Choroid plexus epithelial cell (primary cell): ENCODE data around the gene THSD7A.

Source experiments
- DNase-seq: peaks from one replicate; pipeline ENCODE4 v3.0.0-alpha.2; 2010; ENCODE audit warnings: low read depth
- H3K4me3 ChIP-seq: 2 replicates; pipeline ENCODE4 v1.5.1; 2011; ENCODE audit warnings: low read depth, mild to moderate bottlenecking, control low read depth, low read length, moderate library complexity
- CTCF ChIP-seq: conservative IDR thresholded peaks from 2 replicates; pipeline ENCODE4 v1.5.1; 2011; ENCODE audit warnings: low read depth, mild to moderate bottlenecking, control low read depth, inconsistent platforms, low read length, moderate library complexity

Gene THSD7A

GRCh38 chr7:11552676-11553296 lies 279.2 kb downstream of the THSD7A start:
- TF ChIP-seq CTCF = no peak
- H3K4me3 ChIP-seq = no peak overlapping the region
- DNase-seq = no peak

- DNase-seq = no peak
- H3K4me3 ChIP-seq = no peak overlapping the region
- TF ChIP-seq CTCF = no peak
These were observed 280.5 kb downstream of the THSD7A start for GRCh38 chr7:11551470-11551869.

GRCh38 chr7:11548532-11548931 lies 283.5 kb downstream of the THSD7A start:
- no peak overlapping the region for H3K4me3 ChIP-seq
- TF ChIP-seq CTCF = no peak
- DNase-seq = peak; percentile 62

DNA sequence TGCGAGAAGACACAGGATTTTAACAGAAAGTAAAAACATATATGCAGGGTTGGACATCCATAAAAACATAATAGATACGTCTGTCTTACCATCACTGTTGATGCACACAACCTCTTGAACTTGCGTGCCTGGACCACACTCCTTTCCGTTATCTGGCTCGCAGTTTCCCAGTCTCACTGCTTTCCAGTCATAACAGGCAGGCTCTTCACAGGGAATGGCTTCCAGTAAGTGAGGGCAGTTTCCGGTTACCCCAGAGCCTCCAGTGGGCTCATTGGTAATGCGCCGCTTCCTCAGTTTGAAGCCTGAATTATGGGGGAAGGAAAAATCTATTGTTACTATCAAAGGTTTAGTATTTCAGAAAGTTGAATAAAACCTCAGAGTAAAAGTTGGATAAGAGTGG lies 290.7 kb downstream of the THSD7A start:
- TF ChIP-seq CTCF = no peak
- no peak for DNase-seq
- H3K4me3 ChIP-seq = no peak overlapping the region

DNA sequence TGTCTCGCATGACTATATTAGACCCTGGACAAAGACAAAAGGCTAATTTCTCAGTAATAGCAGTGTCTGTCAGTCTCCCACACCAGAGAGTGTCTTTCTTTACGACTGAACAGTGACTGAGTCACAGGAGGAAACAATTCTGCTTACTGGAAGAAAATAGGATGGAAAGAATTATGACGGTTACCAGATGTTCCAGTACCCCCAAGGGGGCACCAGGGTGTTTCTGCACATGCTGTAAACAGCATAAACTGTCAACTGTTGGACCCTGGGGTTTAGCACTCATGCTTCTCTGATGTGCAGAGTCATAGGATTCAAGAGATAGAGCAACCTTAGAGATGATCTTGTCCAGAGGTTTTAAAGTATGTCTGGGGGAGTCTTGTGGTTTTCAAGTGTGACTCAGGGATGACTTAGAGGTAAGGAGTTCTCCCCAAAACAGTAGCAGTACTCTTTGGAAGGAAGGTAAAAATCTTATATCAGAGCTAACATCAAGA lies 291.7 kb downstream of the THSD7A start:
- no peak for TF ChIP-seq CTCF
- no peak overlapping the region for H3K4me3 ChIP-seq
- peak; percentile 77 for DNase-seq

DNA sequence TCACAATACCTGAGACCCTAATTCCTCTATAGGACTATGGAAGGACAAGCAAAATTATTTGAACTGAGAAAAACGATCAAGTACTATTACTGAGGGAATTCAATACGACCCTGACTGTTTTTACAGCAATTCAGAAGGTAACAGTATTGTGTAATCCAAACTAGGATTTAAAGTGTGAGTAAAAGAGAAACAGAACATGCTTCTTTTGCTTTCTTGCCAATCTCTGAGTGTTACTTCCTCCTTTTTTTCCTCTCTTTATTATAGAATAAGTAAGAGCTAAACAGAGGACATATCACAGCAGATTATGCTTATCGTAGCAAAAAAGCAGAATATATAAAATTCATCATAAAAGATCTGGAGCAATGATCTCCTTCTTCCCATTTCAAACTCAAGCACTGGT lies 292.1 kb downstream of the THSD7A start:
- DNase-seq = peak; percentile 38
- H3K4me3 ChIP-seq = no peak overlapping the region
- no peak for TF ChIP-seq CTCF

DNA sequence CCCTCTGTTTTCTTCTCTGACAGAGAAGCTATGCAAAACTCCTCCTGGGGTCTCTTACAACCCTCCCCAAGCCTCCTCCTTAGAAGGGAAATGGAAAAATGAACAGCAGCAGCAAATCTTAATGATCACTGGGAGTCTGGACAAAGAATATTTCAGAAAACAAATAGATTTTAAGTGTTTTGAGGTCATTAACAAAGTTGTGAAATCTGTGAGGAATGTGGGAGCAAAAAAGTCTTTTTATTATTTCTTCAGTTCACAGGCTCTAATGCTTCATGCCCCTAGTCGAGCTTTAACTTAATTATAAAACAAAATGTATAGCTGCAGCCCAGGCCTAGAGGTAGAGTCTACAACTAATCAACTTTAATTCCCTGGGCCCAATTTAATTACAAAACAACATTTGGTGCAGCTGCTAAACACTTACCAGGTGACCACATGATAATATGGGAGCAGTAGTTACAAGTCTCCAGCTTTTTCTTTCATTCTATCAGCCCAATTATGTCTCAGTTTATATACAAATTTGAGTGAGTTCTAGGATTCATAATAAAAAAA lies 293.2 kb downstream of the THSD7A start:
- H3K4me3 ChIP-seq = no peak overlapping the region
- no peak for DNase-seq
- TF ChIP-seq CTCF = no peak
